B cell (primary cell): ENCODE data around the gene NBPF1. TPM values are rescaled to one million over a fixed set of nuclear protein-coding genes. Genes with fewer than 3 reads are reported as not detected.

Experiments used
- ATAC-seq: fragments of 200-7000 bp; cut with Tn5 transposase; one replicate; pipeline ENCODE4 v1.10.0; 2021; ENCODE audit warnings: low read depth, mild to moderate bottlenecking, moderate number of reproducible peaks, moderate library complexity
- CTCF ChIA-PET: fragments of 350-600 bp; sonication (Branson Sonifier 250); formaldehyde crosslinking; loops from one replicate; lab custom pipeline; 2021; ENCODE audit warnings: antibody characterized with exemption, inconsistent platforms; lab: Charles Lee
- POLR2A ChIA-PET: fragments of 350-600 bp; sonication (Branson Sonifier 250); formaldehyde crosslinking; loops from one replicate; lab custom pipeline; 2021; ENCODE audit warnings: antibody characterized with exemption; lab: Charles Lee
- DNase-seq: peaks from one replicate; pipeline ENCODE4 v3.0.0; 2013
- H2AFZ ChIP-seq: 2 replicates; pipeline ENCODE4 v1.6.1; 2012; ENCODE audit warnings: mild to moderate bottlenecking, low read depth, low read length; ENCODE audit not compliant: insufficient read depth, poor library complexity, severe bottlenecking
- H3K27ac ChIP-seq, 2 donors: 1 replicate in 1 of 2; 2 replicates in 1 of 2; pipeline ENCODE4 v1.5.1; 2012 to 2013; ENCODE audit warnings: low read length in 2 of 2, mild to moderate bottlenecking in 2 of 2, moderate library complexity in 1 of 2
- H3K27me3 ChIP-seq, 4 experiments: fragments of 200-600 bp in 1 of 4; sonication (generic) in 1 of 4; replicated peaks in 1 of 4; 1 replicate in 2 of 4; 2 replicates in 2 of 4; pipeline versions ENCODE4 v1.6.1 to v1.7.0; 2013 to 2016; ENCODE audit warnings: low read length in 3 of 4, mild to moderate bottlenecking in 2 of 4, mixed read lengths in 1 of 4, moderate library complexity in 1 of 4; ENCODE audit not compliant: insufficient read depth in 4 of 4, control insufficient read depth in 3 of 4; ENCODE audit errors: control extremely low read depth in 1 of 4
- H3K36me3 ChIP-seq, 2 experiments: replicated peaks in 1 of 2; 1 replicate in 1 of 2; 2 replicates in 1 of 2; pipeline versions ENCODE4 v1.6.1 to v1.7.1; 2013; ENCODE audit warnings: low read length in 1 of 2; ENCODE audit not compliant: insufficient read depth in 2 of 2, control insufficient read depth in 1 of 2; ENCODE audit errors: control extremely low read depth in 1 of 2, extremely low read depth in 1 of 2
- H3K4me1 ChIP-seq, 2 donors: fragments of 200-600 bp in 1 of 2; sonication (generic) in 1 of 2; 1 replicate in 1 of 2; 2 replicates in 1 of 2; pipeline versions ENCODE4 v1.5.1 to v1.6.1; 2013 to 2017; ENCODE audit warnings: low read length in 2 of 2; ENCODE audit not compliant: control insufficient read depth in 2 of 2, insufficient read depth in 2 of 2
- H3K4me2 ChIP-seq: replicated peaks from 2 replicates; pipeline ENCODE3; 2012; ENCODE audit warnings: mild to moderate bottlenecking, low read depth, low read length; ENCODE audit not compliant: poor library complexity, severe bottlenecking
- H3K4me3 ChIP-seq, 5 experiments: fragments of 200-600 bp in 1 of 5; sonication (generic) in 1 of 5; 1 replicate in 3 of 5; 2 replicates in 2 of 5; pipeline versions ENCODE4 v1.5.1 to v1.7.0; 2011 to 2016; ENCODE audit warnings: low read length in 4 of 5, mild to moderate bottlenecking in 4 of 5, low read depth in 2 of 5, control low read depth in 1 of 5, moderate library complexity in 1 of 5; ENCODE audit not compliant: insufficient read depth in 1 of 5; ENCODE audit errors: control extremely low read depth in 1 of 5, extremely low read depth in 1 of 5
- H3K79me2 ChIP-seq: fragments of 200-600 bp; sonication (generic); one replicate; pipeline ENCODE4 v1.6.0; 2016; ENCODE audit warnings: low read length; ENCODE audit not compliant: control insufficient read depth, insufficient read depth
- H3K9ac ChIP-seq: fragments of 200-600 bp; sonication (generic); 2 replicates; pipeline ENCODE4 v1.6.1; 2017; ENCODE audit warnings: mild to moderate bottlenecking, low read length, moderate library complexity
- H3K9me3 ChIP-seq, 3 donors: one replicate each; pipeline versions ENCODE4 v1.6.1 to v1.7.1; 2013; ENCODE audit warnings: low read length in 2 of 3; ENCODE audit not compliant: control insufficient read depth in 2 of 3, insufficient read depth in 1 of 3; ENCODE audit errors: control extremely low read depth in 1 of 3
- H4K20me1 ChIP-seq: 2 replicates; pipeline ENCODE4 v1.6.0; 2012; ENCODE audit warnings: mild to moderate bottlenecking, low read length; ENCODE audit not compliant: insufficient read depth, control insufficient read depth, poor library complexity, severe bottlenecking
- H3K27ac Mint-ChIP-seq: one replicate; pipeline ENCODE4 v1.8.0; 2021; ENCODE audit warnings: mixed read lengths
- H3K27me3 Mint-ChIP-seq: one replicate; pipeline ENCODE4 v1.8.0; 2021; ENCODE audit warnings: mixed read lengths
- H3K4me1 Mint-ChIP-seq: one replicate; pipeline ENCODE4 v1.8.0; 2021; ENCODE audit warnings: mixed read lengths
- H3K4me3 Mint-ChIP-seq: one replicate; pipeline ENCODE4 v1.8.0; 2021; ENCODE audit warnings: mixed read lengths
- H3K9me3 Mint-ChIP-seq: one replicate; pipeline ENCODE4 v1.8.0; 2022; ENCODE audit warnings: mixed read lengths; ENCODE audit not compliant: insufficient read depth
- EZH2 ChIP-seq: IDR thresholded peaks from 2 replicates; pipeline ENCODE4 v1.6.1; 2012; ENCODE audit warnings: borderline replicate concordance, low read depth, mild to moderate bottlenecking, moderate library complexity, low read length; ENCODE audit not compliant: insufficient read depth, poor library complexity, severe bottlenecking
- WGBS: methylation state at CpG from one replicate; pipeline ENCODE4 v1.1.5; 2013; ENCODE audit warnings: missing lambda C conversion rate; ENCODE audit not compliant: insufficient coverage; 5-methylcytosine and 5-hydroxymethylcytosine counted together
- intact Hi-C: fragments of 100-400 bp; cut with micrococcal nuclease; formaldehyde crosslinking; loops from one replicate; pipeline ENCODE4 v1.10.0; 2022
- polyA plus RNA-seq: library from polyadenylated mRNA; depleted of rRNA; stranded (reverse); fragments of >200 nt; gene quantifications from 2 replicates; pipeline ENCODE4 v1.2.3, GENCODE V29; 2012
- total RNA-seq, 2 donors: library from RNA; stranded (reverse); fragments of 120-200 nt in 1 of 2; gene quantifications; 1 replicate in 1 of 2; 2 replicates in 1 of 2; pipeline versions ENCODE4 v1.2.3 to v1.2.4, GENCODE V29; 2013 to 2022
- TF ChIP-seq, protein P1 (sequence below): fragments of 200-600 bp; IDR thresholded peaks from one replicate; pipeline ENCODE4 v1.8.0; 2022; ENCODE audit warnings: antibody characterized with exemption, mild to moderate bottlenecking

NBPF1 gene
- total and polyA plus RNA-seq, 2 donors (not counting 1 experiment from before 2014, with no cell fraction given): 19.1 to 66.3 TPM

DNA sequence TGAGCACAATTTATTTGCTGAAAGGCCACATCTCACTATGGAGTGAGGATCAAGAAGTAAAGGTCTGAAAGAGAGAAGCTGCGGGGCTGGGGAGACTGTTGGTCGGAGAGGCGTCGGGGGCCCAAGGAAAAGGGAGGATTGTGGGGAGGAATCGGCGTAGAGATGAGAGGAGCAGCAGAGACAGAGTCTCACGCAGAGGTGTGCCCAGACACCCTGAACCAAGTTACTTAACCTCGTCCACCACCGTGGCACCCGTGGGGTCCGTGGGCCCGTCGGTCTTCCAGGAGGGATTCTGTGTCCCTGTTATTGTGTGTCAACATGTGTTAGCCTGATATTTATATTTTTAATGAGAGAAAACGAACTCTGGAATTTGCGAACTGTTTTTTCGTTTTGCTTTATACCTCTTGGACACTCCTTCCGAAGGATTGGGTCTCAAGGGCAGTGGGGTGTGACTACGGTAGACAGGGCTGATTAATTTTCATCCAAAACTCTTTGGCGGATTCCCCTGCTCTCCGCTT is 3.8 kb upstream of the NBPF1 start:
- ATAC-seq (no peak), DNase-seq (no peak)
- Mint-ChIP-seq H3K27ac (no peak overlapping the region), H3K4me1 (no peaks in the 10 kb centered on the region), H3K4me3 (no peak overlapping the region), H3K9me3 (no peaks in the 10 kb centered on the region), H3K27me3 (no peaks in the 10 kb centered on the region)
- no peaks in the 10 kb centered on the region for H3K79me2 ChIP-seq
- H3K27me3 ChIP-seq: peaks cover 0 to 8% (median 4%) of the 10 kb centered on the region in 4 experiments
- H3K4me1 ChIP-seq: peaks cover 16 to 18% of the 10 kb centered on the region in 2 donors
- intact Hi-C loops: no loop called here
- no peak overlapping the region for H3K4me3 ChIP-seq
- peaks cover 3 to 33% of the 10 kb centered on the region in 2 experiments for H3K36me3 ChIP-seq
- H4K20me1 ChIP-seq: no peaks in the 10 kb centered on the region
- WGBS: 95% methylated on average over 20 of the region's 20 CpGs
- no peaks in the 10 kb centered on the region for H3K9me3 ChIP-seq
- H2AFZ ChIP-seq: no peak overlapping the region
- ChIA-PET CTCF (interaction anchor here (0.8 to 4.1 kb wide), 8 partner anchors 7 to 538 kb away, joined by 3 to 60 read pairs (median 4); no protein-coding TSS in a partner anchor), POLR2A (interaction anchor here (0.7 to 1.3 kb wide), 2 partner anchors 8 to 334 kb away, joined by 3 read pairs; no protein-coding TSS in a partner anchor)
- no peak for TF ChIP-seq EZH2
- TF ChIP-seq, protein P1, sequence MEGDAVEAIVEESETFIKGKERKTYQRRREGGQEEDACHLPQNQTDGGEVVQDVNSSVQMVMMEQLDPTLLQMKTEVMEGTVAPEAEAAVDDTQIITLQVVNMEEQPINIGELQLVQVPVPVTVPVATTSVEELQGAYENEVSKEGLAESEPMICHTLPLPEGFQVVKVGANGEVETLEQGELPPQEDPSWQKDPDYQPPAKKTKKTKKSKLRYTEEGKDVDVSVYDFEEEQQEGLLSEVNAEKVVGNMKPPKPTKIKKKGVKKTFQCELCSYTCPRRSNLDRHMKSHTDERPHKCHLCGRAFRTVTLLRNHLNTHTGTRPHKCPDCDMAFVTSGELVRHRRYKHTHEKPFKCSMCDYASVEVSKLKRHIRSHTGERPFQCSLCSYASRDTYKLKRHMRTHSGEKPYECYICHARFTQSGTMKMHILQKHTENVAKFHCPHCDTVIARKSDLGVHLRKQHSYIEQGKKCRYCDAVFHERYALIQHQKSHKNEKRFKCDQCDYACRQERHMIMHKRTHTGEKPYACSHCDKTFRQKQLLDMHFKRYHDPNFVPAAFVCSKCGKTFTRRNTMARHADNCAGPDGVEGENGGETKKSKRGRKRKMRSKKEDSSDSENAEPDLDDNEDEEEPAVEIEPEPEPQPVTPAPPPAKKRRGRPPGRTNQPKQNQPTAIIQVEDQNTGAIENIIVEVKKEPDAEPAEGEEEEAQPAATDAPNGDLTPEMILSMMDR: no peak
- H3K9ac ChIP-seq: no peak overlapping the region
- H3K27ac ChIP-seq: no peak overlapping the region
- no peak overlapping the region for H3K4me2 ChIP-seq
